ENCODE measurements around the gene DUSP22.

Gene DUSP22

GRCh38 chr6:345747-346385 is 53.6 kb downstream of the DUSP22 start:
- ATAC-seq (ENCODE audit: low read depth) (no peak), DNase-seq (ENCODE audit: low spot score in 2 of 2) (no peak)
- Mint-ChIP-seq H3K36me3 (peaks cover 28% of the 10 kb centered on the region), H3K9me3 (no peaks in the 10 kb centered on the region), H3K4me3 (no peak overlapping the region), H3K27ac (peak overlapping the region; percentile 86), H3K4me1 (peaks cover 65% of the 10 kb centered on the region), H3K27me3 (no peaks in the 10 kb centered on the region)

- peak overlapping the region; percentile 86 for H3K27ac Mint-ChIP-seq
- H3K27me3 Mint-ChIP-seq, result no peaks in the 10 kb centered on the region
- DNase-seq (ENCODE audit: low spot score in 2 of 2) (no peak), ATAC-seq (ENCODE audit: low read depth) (no peak)
- peak overlapping the region; percentile 47 for H3K4me3 Mint-ChIP-seq
- H3K36me3 Mint-ChIP-seq, result peaks cover 33% of the 10 kb centered on the region
- H3K4me1 Mint-ChIP-seq, result peaks cover 59% of the 10 kb centered on the region
- H3K9me3 Mint-ChIP-seq, result no peaks in the 10 kb centered on the region
Observed at GRCh38 chr6:346386-347030, 54.2 kb downstream of the DUSP22 start.

- Mint-ChIP-seq H3K4me3 (peak overlapping the region; percentile 59), H3K9me3 (no peaks in the 10 kb centered on the region), H3K4me1 (peaks cover 52% of the 10 kb centered on the region), H3K27ac (peak overlapping the region; percentile 86), H3K36me3 (peaks cover 34% of the 10 kb centered on the region), H3K27me3 (no peaks in the 10 kb centered on the region)
- DNase-seq (ENCODE audit: low spot score in 2 of 2) (peak in 1 of 2 donors; percentile 63), ATAC-seq (ENCODE audit: low read depth) (peak; percentile 99)
Observed at GRCh38 chr6:347232-347631, 54.9 kb downstream of the DUSP22 start.

- DNase-seq (ENCODE audit: low spot score in 2 of 2), result no peak
- Mint-ChIP-seq H3K36me3 (peaks cover 34% of the 10 kb centered on the region), H3K27me3 (no peaks in the 10 kb centered on the region), H3K4me3 (no peak overlapping the region), H3K9me3 (no peaks in the 10 kb centered on the region), H3K4me1 (peaks cover 52% of the 10 kb centered on the region), H3K27ac (peak overlapping the region; percentile 86)
- ATAC-seq (ENCODE audit: low read depth), result no peak
Observed at GRCh38 chr6:347951-348859, 55.9 kb downstream of the DUSP22 start.

GRCh38 chr6:348860-349396 is 56.6 kb downstream of the DUSP22 start:
- Mint-ChIP-seq H3K27ac (peak overlapping the region; percentile 6), H3K36me3 (peaks cover 32% of the 10 kb centered on the region), H3K4me1 (peaks cover 53% of the 10 kb centered on the region), H3K4me3 (no peak overlapping the region), H3K27me3 (no peaks in the 10 kb centered on the region), H3K9me3 (no peaks in the 10 kb centered on the region)
- no peak for ATAC-seq (ENCODE audit: low read depth)
- no peak for DNase-seq (ENCODE audit: low spot score in 2 of 2)

- peaks cover 28% of the 10 kb centered on the region for H3K36me3 Mint-ChIP-seq
- H3K4me3 Mint-ChIP-seq, result no peak overlapping the region
- H3K4me1 Mint-ChIP-seq, result peaks cover 50% of the 10 kb centered on the region
- H3K9me3 Mint-ChIP-seq, result no peaks in the 10 kb centered on the region
- H3K27ac Mint-ChIP-seq, result peak overlapping the region; percentile 6
- ATAC-seq (ENCODE audit: low read depth) (no peak), DNase-seq (ENCODE audit: low spot score in 2 of 2) (no peak)
- no peaks in the 10 kb centered on the region for H3K27me3 Mint-ChIP-seq
Observed at GRCh38 chr6:349491-349921, 57.2 kb downstream of the DUSP22 start.

GRCh38 chr6:350371-350770 is 58.1 kb downstream of the DUSP22 start:
- H3K9me3 Mint-ChIP-seq, result no peaks in the 10 kb centered on the region

GRCh38 chr6:351011-351866 is 59.0 kb downstream of the DUSP22 start:
- Mint-ChIP-seq H3K27me3 (no peaks in the 10 kb centered on the region), H3K4me1 (peaks cover 50% of the 10 kb centered on the region), H3K9me3 (no peaks in the 10 kb centered on the region), H3K36me3 (peaks cover 24% of the 10 kb centered on the region), H3K27ac (no peak overlapping the region), H3K4me3 (no peak overlapping the region)
- ATAC-seq (ENCODE audit: low read depth) (no peak), DNase-seq (ENCODE audit: low spot score in 2 of 2) (no peak)

More at GRCh38 chr6:350371-350770, 58.1 kb downstream of the DUSP22 start:
- Mint-ChIP-seq H3K27ac (no peak overlapping the region), H3K4me1 (peaks cover 50% of the 10 kb centered on the region), H3K27me3 (no peaks in the 10 kb centered on the region), H3K36me3 (peaks cover 27% of the 10 kb centered on the region), H3K4me3 (no peak overlapping the region)
- no peak for DNase-seq (ENCODE audit: low spot score in 2 of 2)
- no peak for ATAC-seq (ENCODE audit: low read depth)

GRCh38 chr6:351867-352289 is 59.6 kb downstream of the DUSP22 start:
- Mint-ChIP-seq H3K27me3 (no peaks in the 10 kb centered on the region), H3K36me3 (peaks cover 24% of the 10 kb centered on the region), H3K27ac (no peak overlapping the region), H3K9me3 (no peaks in the 10 kb centered on the region), H3K4me3 (no peak overlapping the region), H3K4me1 (peaks cover 47% of the 10 kb centered on the region)
- ATAC-seq (ENCODE audit: low read depth) (no peak), DNase-seq (ENCODE audit: low spot score in 2 of 2) (no peak)

- H3K9me3 Mint-ChIP-seq, result no peaks in the 10 kb centered on the region
- no peaks in the 10 kb centered on the region for H3K27me3 Mint-ChIP-seq
- ATAC-seq (ENCODE audit: low read depth) (no peak), DNase-seq (ENCODE audit: low spot score in 2 of 2) (no peak)
- no peak overlapping the region for H3K4me3 Mint-ChIP-seq
- H3K4me1 Mint-ChIP-seq, result peaks cover 45% of the 10 kb centered on the region
- H3K27ac Mint-ChIP-seq, result no peak overlapping the region
- H3K36me3 Mint-ChIP-seq, result peaks cover 24% of the 10 kb centered on the region
Observed at GRCh38 chr6:352474-352873, 60.2 kb downstream of the DUSP22 start.

GRCh38 chr6:352896-353470 is 60.7 kb downstream of the DUSP22 start:
- H3K27me3 Mint-ChIP-seq, result no peaks in the 10 kb centered on the region
- H3K27ac Mint-ChIP-seq, result no peak overlapping the region
- peaks cover 44% of the 10 kb centered on the region for H3K4me1 Mint-ChIP-seq
- H3K4me3 Mint-ChIP-seq, result no peak overlapping the region
- H3K9me3 Mint-ChIP-seq, result no peaks in the 10 kb centered on the region
- H3K36me3 Mint-ChIP-seq, result peaks cover 24% of the 10 kb centered on the region
- ATAC-seq (ENCODE audit: low read depth), result no peak
- no peak for DNase-seq (ENCODE audit: low spot score in 2 of 2)

GRCh38 chr6:353642-354614 is 61.6 kb downstream of the DUSP22 start:
- H3K4me3 Mint-ChIP-seq, result no peak overlapping the region
- H3K36me3 Mint-ChIP-seq, result peaks cover 18% of the 10 kb centered on the region
- peaks cover 47% of the 10 kb centered on the region for H3K4me1 Mint-ChIP-seq
- ATAC-seq (ENCODE audit: low read depth) (no peak), DNase-seq (ENCODE audit: low spot score in 2 of 2) (no peak)
- H3K27me3 Mint-ChIP-seq, result no peaks in the 10 kb centered on the region
- H3K9me3 Mint-ChIP-seq, result no peaks in the 10 kb centered on the region
- no peak overlapping the region for H3K27ac Mint-ChIP-seq

All from memory B cell (primary cell).